Measurements from ENCODE around the gene COL9A1. TPM values are rescaled to one million over a fixed set of nuclear protein-coding genes. Genes with fewer than 3 reads are reported as not detected.
A peak's percentile ranks its signal among the peaks of the same experiment; 100 is the strongest.

The COL9A1 gene
- total RNA-seq, 1 experiment from 2014 or later: not detected

DNA sequence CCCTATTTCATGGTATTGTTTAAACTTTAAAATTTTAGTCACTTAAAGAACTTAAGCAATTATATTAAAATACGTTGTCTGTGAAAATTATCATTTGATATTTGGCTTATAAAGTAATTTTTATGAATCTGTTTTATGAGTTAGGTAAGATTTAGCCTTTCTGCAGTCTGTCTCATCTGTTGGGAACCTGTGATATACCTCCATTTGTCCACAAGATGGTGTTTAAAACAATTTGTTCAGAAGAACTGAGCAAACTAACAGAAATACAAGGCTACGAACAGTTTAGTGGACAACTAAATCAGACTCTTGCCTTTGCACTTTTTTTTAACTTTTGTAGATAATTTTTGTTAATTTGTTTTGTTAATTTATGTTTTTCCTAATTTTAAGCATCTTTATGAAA is 92.4 kb downstream of the COL9A1 start:
- BruUV-seq (replicated peaks): no TSS peak
- Histone ChIP-seq H3K36me3 (ENCODE audit: control insufficient read depth, insufficient read depth, low read length) (no peaks in the 10 kb centered on the region), H3K4me3 (ENCODE audit: low read depth in 2 of 2, low read length in 2 of 2) (no peak overlapping the region), H3K27ac (ENCODE audit: low read length) (no peak overlapping the region), H3K4me1 (ENCODE audit: control insufficient read depth, insufficient read depth, low read length) (no peaks in the 10 kb centered on the region), H3K27me3 (ENCODE audit: control insufficient read depth, insufficient read depth, low read length) (peaks cover 8% of the 10 kb centered on the region; the same call in 1 of the 2 replicates), H3K9me3 (ENCODE audit: control insufficient read depth, insufficient read depth, low read depth, low read length) (no peaks in the 10 kb centered on the region)
- ChIA-PET CTCF (no interaction called here), POLR2A (no interaction called here)
- in situ Hi-C loops (cut with HindIII; ENCODE audit: low pct_unique_long_range_greater_than_20kb, low sequenced_read_pairs) (no loop called here), intact Hi-C loops (cut with micrococcal nuclease; ENCODE audit: unreplicated experiment) (no loop called here)
- no peak for DNase-seq (ENCODE audit: low read depth, low spot score)
- ATAC-seq: peak; percentile 70; the same call in 1 of the 2 replicates
- TF ChIP-seq POLR2AphosphoS5 (IDR thresholded peaks at IDR 0.05; ENCODE audit: low read depth, low read length) (no peak), SIN3A (IDR thresholded peaks at IDR 0.05; ENCODE audit: borderline replicate concordance, insufficient read depth, low read depth, low read length) (no peak)
- TF ChIP-seq, protein P1, sequence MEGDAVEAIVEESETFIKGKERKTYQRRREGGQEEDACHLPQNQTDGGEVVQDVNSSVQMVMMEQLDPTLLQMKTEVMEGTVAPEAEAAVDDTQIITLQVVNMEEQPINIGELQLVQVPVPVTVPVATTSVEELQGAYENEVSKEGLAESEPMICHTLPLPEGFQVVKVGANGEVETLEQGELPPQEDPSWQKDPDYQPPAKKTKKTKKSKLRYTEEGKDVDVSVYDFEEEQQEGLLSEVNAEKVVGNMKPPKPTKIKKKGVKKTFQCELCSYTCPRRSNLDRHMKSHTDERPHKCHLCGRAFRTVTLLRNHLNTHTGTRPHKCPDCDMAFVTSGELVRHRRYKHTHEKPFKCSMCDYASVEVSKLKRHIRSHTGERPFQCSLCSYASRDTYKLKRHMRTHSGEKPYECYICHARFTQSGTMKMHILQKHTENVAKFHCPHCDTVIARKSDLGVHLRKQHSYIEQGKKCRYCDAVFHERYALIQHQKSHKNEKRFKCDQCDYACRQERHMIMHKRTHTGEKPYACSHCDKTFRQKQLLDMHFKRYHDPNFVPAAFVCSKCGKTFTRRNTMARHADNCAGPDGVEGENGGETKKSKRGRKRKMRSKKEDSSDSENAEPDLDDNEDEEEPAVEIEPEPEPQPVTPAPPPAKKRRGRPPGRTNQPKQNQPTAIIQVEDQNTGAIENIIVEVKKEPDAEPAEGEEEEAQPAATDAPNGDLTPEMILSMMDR (IDR thresholded peaks at IDR 0.05): peak; percentile 56; the same call in 1 of the 2 replicates

DNA sequence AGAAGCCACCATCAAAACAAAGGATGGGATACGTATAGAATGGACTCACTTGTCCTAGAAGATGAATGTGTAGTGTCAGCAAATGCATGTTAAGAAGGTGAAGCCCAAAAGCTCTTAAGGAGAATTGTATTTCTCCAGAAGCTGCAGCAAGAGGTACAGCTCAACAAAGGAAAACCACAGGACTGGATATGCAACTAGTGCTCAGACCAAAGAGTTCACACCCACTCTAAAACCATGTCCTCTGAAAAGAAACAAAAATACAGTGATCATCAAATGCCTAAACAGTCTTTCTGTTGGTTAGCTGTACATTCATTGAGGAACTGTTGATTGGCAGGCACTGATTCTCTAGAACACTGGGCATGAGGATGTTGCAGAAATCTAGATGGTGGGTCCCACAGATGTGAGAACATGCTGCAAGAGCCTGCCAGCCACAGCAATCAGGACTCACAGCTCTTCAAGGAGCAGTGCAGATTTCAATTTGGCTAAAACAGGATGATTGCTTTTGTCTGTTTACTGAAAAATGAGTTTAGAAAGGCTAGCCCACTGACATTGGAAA is 94.6 kb downstream of the COL9A1 start:
- in situ Hi-C loops (cut with HindIII; ENCODE audit: low pct_unique_long_range_greater_than_20kb, low sequenced_read_pairs): no loop called here
- TF ChIP-seq, protein P1 (IDR thresholded peaks at IDR 0.05): no peak
- TF ChIP-seq, protein P2, sequence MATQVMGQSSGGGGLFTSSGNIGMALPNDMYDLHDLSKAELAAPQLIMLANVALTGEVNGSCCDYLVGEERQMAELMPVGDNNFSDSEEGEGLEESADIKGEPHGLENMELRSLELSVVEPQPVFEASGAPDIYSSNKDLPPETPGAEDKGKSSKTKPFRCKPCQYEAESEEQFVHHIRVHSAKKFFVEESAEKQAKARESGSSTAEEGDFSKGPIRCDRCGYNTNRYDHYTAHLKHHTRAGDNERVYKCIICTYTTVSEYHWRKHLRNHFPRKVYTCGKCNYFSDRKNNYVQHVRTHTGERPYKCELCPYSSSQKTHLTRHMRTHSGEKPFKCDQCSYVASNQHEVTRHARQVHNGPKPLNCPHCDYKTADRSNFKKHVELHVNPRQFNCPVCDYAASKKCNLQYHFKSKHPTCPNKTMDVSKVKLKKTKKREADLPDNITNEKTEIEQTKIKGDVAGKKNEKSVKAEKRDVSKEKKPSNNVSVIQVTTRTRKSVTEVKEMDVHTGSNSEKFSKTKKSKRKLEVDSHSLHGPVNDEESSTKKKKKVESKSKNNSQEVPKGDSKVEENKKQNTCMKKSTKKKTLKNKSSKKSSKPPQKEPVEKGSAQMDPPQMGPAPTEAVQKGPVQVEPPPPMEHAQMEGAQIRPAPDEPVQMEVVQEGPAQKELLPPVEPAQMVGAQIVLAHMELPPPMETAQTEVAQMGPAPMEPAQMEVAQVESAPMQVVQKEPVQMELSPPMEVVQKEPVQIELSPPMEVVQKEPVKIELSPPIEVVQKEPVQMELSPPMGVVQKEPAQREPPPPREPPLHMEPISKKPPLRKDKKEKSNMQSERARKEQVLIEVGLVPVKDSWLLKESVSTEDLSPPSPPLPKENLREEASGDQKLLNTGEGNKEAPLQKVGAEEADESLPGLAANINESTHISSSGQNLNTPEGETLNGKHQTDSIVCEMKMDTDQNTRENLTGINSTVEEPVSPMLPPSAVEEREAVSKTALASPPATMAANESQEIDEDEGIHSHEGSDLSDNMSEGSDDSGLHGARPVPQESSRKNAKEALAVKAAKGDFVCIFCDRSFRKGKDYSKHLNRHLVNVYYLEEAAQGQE (IDR thresholded peaks at IDR 0.05; ENCODE audit: insufficient read depth in 1 of 2, low read depth in 2 of 2, low read length in 1 of 2): no peak
- TF ChIP-seq SIN3A (IDR thresholded peaks at IDR 0.05; ENCODE audit: borderline replicate concordance, insufficient read depth, low read depth, low read length) (no peak), TCF7L2 (IDR thresholded peaks at IDR 0.05; ENCODE audit: low read depth, low read length) (no peak)
- peaks cover 14% of the 10 kb centered on the region; the same call in 1 of the 2 replicates for H3K27me3 ChIP-seq (ENCODE audit: control insufficient read depth, insufficient read depth, low read length)
- intact Hi-C loops (cut with micrococcal nuclease; ENCODE audit: unreplicated experiment): no loop called here
- no peaks in the 10 kb centered on the region for H3K36me3 ChIP-seq (ENCODE audit: control insufficient read depth, insufficient read depth, low read length)
- DNase-seq (ENCODE audit: low read depth, low spot score) (no peak), ATAC-seq (no peak)
- BruUV-seq (replicated peaks): no TSS peak
- CTCF ChIA-PET: no interaction called here
- H3K4me3 ChIP-seq (ENCODE audit: low read depth in 2 of 2, low read length in 2 of 2): no peak overlapping the region
- POLR2A ChIA-PET: no interaction called here
- no peaks in the 10 kb centered on the region for H3K9me3 ChIP-seq (ENCODE audit: control insufficient read depth, insufficient read depth, low read depth, low read length)
- no peak overlapping the region for H3K27ac ChIP-seq (ENCODE audit: low read length)
- H3K4me1 ChIP-seq (ENCODE audit: control insufficient read depth, insufficient read depth, low read length): no peaks in the 10 kb centered on the region
